NCI-H2196 (cell line): Measurements from ENCODE around the gene TCP1.
"Not testable (repeated sequence)": the region's sequence is repeated elsewhere in the genome, so short reads cannot be mapped to it uniquely, and the experiment has no call there.

ENCODE experiments used
- DNase-seq: peaks from one replicate; lab custom pipeline; 2025; ENCODE audit not compliant: unreplicated experiment; lab: John Stamatoyannopoulos, UW

TCP1 gene

DNA sequence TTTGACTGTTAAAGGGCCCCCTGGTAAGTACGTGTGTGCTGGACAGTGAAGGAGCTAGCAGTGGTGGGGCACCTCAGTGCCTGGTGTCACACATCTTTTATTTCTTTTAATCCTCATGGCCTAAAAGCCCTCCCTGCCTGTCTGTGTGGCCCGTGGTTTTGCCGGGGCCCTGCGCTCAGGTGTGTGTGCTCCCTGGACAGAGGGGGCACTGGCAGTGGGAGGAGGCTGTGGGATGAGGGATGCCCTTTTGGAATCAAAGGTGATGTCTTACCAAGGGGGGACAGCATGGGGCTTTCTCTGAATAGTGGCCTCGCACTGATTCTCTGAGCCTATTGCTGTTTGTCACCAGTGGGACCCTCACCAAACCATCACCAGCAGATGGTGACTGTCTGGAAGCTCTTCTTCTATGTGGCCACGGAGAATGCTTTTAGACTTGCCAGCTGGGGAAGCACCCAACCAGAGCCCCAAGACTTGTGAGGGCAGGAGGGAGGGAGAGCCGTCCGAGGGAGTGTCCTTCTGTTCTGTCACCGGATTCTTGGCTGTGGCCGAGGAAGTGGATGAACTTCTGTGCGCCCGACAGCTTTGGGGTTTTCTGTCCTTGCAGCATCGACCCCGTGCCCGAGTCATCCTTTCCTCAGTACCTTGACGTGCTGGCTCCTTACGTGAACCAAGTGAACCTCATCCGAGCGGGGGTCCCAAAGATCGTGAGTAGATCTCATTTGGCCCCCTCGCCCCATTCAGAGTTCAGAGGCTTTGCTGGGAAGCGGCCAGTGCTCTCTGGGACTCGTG is 28.7 kb upstream of the TCP1 start:
- DNase-seq = no peak

DNA sequence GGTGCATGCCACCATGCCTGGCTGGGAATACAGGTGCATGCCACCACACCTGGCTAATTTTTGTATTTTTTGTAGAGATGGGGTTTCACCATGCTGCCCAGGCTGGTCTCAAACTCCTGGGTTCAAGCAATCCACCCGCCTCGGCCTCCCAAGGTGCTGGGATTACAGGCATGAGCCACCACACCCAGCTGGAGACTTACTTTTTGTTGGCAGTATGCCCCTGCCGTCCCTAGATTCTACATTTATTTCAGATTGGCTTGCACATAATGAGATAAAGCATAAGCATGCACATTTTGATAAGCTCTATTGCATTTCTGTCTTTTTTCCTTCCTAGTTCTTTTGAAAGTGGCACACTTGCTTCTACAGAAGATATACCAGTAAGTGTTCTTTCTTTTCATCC is 27.4 kb upstream of the TCP1 start:
- not testable (repeated sequence) for DNase-seq

DNA sequence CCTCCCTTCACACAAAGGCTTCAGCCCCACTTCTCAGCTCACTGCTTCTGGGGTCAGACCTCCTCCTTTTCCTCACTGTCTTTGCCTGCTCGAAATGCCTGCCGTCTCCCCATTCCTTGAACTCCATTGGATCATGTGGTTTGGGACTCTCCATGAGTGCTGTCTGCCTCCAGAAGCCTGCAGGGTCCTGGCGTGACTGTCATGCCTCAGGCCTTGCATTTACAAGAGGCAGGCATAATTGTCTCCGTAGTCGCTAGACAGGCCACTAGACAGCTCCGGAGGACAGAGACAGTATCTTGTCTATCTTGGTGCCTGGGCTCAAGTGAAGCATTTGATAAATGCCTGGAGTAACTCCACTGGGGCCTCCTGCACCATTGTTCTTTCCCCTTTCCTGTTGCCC is 26.0 kb upstream of the TCP1 start:
- DNase-seq = no peak

DNA sequence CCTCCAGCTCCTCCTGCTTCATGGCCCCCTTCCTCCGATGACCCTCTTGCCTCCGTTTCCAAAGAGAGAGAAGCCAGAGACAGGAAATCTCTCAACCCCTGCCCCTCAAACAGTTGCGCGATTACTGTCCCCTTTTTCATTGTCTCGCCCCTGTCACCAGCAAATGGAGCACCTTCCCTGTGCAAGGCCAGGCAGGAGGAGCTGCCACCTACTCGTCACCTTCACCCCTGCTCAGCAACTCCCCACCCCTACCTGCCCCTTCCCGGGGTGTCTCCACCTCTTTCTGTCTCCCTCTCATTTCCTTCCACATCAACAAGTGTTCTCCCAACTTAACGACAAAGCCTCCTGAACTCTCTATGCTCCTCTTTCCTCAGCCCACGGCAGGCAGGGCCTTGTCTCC is 24.4 kb upstream of the TCP1 start:
- no peak for DNase-seq

DNA sequence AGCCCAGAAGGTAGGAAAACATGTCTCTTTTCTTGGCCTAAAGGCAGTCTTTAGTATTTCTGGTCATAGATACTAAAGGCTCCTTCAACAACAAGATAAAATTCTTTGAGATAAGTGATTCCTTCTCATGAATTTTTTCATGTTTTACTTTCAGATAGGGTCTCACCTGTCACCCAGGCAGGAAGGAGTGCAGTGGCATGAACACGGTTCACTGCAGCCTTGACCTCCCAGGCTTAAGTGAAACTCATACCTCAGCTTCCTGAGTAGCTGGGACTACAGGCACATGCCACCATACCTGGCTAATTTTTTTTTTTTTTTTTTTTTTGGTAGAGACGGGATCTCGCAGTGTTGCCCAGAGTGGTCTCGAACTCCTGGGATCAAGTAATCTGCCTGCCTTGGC is 19.7 kb upstream of the TCP1 start:
- DNase-seq = no peak

DNA sequence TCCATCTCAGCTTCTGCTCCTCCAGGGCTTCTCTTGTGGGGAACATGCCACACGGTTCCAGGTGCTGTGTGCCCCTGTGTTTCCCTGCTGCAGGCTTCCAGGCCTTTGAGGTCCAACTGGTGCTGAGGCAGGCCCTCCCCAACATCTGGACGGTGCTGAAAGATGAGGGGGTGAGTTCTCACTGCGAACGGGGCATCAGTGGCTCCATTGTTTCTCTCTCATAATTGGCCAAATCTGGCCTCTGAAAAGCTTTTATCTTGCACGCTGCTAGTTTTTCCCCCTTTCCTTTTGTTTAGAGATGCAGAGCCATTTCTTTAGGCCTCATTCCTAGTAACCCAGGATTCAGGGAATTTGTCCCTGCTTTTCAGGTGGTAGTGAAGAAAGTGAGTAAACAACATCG is 19.2 kb upstream of the TCP1 start:
- DNase-seq = no peak

DNA sequence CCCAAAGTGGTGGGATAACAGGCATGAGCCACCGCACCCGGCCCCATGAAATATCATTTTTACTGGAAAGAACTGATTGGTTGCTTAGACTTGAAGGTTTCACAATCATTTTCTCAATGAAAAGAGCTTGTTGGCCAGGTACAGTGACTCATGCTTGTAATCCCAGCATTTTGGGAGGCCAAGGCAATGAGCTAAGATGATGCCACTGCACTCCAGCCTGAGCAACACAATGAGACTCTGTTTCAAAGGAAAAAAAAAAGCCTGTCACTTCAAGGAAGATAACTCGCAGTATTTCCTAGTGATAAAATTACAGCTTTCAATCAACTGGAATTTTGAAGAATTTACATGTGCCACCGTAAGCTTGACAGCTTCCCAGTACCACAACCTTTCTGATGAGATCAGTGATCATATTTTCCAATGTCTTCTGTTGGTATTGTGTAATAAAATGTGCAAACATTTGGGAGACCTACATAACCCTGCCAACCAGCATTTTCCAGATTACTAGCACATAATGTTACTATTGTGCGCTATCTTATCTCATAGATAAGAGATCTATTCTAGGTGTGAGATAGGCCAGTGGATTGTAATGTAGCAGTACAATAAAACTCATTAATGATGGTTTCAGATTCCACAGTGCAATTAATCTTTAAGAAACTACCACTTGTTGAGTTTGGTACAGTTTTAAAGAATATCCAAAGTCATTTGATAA is 17.9 kb upstream of the TCP1 start:
- DNase-seq = no peak

DNA sequence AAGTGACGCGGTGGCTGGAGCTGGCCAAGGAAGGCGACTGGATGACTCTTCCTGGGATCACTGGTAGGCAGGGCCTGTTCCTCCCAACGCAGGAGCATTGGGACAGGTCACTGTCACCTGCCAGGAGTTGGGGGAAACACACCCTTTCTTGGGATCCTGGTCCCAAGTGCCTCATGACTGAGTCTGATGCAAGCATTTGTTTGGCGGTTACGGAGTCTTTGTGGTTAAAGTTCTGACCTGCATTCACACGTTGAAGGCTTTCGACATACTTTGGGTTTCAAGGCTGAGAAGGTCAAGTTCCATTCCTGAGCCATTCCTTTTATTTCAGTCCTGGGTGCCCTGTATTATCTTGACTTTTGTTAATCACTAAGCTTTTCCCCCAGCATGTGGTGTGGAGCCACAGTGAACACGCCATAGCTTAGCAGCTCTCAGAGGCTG is 16.6 kb upstream of the TCP1 start:
- DNase-seq = no peak

DNA sequence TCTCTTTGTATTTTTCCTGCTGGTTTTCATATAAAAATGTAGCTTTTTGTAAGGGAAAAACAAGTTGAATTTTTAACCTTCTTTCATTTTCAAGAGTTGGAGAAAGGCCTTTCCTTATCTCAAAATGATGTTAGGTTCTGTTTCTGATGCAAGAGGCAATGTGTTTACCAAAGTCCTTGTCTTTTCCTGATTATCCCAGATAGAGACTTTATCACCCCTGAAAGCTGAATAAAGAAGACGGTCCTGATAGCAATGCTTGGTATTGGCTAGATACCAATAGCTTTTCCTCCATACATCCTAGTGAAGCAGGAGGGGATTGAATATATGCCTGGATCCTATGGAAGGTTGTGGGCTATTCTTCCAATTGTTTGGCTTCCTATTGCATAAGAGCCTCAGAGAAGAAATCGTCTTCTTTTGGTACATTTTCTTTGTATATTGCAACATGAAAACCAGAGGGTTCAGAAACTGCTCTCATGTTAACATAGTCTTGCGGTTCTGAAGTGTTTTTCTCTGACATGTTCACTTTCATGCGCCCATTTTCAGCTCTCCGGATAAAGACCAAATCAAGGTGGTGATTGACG is 16.1 kb upstream of the TCP1 start:
- DNase-seq = no peak

DNA sequence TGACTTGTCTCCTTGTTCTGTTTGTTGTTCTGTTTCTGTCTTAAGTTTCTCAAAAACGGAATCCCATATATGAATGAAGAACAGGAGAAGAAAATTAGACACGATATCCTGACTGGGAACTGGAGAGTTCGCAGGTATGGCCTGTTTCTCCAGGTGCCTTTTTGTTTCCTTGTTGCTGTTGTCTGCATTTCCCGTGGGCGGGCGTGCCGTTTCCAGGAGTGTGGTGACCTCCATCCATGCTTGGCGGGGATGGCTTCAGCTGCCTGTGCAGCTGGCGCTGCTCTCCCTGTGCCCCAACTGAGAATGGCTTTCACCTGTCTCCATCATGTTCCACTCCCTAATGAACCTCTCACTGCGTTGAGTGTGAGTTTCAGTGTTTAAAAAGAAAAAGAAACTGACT is 15.1 kb upstream of the TCP1 start:
- DNase-seq = no peak

DNA sequence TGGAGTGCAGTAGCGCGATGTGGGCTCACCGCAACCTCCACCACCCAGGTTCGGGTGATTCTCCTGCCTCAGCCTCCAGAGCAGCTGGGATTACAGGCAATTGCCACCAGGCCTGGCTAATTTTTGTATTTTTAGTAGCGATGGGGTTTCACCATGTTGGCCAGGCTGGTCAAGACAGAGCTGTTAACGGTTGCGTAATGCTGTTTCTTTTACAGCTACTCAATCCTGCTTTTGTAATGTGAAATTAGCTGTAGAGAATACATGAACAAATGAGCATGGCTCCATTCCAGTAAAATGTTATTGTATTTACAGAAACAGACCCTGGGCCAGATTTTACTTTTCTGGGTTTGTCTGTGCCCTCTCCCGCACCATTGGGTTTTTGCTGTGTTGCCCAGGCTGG is 12.5 kb upstream of the TCP1 start:
- no peak for DNase-seq

DNA sequence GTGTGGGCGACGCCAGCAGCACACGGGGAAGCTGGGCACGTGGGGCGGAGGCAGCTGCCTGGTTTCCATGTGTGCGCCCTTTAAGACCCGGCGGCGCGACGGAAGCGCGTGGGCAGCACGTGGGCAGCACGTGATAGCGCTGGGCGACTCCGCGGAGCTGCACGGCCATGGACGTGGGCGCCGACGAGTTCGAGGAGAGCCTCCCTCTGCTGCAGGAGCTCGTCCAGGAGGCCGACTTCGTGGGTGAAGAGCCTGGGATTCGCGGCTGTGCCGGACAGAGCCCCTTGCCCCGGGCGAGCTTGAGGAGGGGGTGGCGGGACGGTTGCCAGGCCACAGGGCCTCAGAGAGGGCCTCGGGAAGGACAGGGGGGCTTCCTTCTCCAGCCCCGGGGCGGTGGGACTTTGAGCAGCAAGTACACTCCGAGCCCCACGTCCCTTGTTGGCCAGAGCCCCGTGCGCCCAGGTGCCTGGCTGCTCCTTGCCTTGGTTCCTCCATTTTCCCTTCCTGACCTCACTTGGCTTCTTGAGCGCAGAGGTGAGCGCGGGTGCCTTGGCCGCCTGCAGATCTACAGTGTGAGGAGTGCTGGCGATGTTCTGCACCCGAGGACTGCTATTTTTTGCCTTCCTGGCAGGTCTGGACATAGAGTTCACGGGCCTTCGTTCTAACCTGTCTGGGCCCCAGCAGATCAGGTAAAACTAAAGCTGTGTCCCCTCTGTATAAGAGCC is 10.9 kb upstream of the TCP1 start, which contains the start of gene PNLDC1:
Gene PNLDC1 (plus strand): TSS at position 136 of the 725 bp plus-strand sequence. CDS start 32 bp downstream, at position 168.
- no peak for DNase-seq

DNA sequence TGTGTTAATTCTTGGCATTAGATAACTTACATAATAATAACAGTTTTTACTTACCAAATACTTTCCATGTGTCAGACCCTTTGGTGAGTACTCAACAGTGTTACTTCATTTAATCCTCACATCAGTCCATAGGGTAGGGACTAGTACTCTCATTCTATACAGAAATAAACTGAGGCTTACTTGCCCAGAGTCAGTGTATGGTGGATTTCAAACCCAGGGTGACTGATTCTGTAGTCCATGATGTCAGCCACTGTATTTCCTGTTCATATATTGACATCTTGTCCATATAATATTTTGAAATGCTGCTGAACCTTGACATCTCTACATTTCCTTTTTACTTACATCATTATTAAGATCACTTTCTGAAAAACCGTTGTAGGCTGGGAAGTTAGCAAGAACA is 8.2 kb upstream of the TCP1 start:
- no peak for DNase-seq

DNA sequence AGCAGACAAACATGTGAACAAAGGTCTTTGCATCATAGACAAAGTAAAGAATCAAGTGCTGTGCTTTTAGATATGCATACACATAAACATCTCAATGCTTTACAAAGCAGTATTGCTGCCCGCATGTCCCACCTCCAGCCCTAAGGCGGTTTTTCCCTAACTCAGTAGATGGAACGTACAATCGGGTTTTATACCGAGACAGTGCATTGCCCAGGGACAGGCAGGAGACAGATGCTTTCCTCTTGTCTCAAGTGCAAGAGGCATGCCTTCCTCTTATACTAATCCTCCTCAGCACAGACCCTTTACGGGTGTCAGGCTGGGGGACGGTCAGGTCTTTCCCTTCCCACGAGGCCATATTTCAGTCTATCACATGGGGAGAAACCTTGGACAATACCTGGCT is 5.6 kb upstream of the TCP1 start:
- DNase-seq = not testable (repeated sequence)

DNA sequence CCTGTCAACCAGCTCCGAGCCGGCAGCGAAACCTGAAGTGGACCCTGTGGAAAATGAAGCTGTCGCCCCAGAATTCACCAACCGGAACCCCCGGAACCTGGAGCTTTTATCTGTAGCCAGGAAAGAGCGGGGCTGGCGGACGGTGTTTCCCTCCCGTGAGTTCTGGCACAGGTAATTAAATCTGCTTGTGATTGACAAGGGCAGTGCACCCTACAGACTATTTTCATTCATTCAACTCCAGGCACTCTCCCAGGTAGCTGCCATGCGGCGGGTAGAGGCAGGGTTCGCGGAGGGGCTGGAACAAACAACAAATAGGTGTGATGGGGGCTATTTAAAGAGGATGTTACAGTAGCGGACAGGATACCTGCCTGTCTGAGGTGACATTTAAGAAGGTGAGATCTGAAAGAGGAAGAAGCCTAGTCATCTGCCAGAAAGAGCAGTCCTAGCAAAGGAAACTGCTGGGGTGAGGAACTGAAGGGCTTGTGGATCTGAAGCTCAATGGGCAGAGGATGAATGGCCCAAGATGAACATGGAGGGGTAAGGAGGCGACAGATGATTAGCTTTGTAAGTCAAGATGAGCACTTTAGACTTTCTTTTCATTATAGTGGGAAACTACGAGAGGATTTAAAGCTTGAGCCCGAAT is 1.7 kb upstream of the TCP1 start:
- DNase-seq = no peak

DNA sequence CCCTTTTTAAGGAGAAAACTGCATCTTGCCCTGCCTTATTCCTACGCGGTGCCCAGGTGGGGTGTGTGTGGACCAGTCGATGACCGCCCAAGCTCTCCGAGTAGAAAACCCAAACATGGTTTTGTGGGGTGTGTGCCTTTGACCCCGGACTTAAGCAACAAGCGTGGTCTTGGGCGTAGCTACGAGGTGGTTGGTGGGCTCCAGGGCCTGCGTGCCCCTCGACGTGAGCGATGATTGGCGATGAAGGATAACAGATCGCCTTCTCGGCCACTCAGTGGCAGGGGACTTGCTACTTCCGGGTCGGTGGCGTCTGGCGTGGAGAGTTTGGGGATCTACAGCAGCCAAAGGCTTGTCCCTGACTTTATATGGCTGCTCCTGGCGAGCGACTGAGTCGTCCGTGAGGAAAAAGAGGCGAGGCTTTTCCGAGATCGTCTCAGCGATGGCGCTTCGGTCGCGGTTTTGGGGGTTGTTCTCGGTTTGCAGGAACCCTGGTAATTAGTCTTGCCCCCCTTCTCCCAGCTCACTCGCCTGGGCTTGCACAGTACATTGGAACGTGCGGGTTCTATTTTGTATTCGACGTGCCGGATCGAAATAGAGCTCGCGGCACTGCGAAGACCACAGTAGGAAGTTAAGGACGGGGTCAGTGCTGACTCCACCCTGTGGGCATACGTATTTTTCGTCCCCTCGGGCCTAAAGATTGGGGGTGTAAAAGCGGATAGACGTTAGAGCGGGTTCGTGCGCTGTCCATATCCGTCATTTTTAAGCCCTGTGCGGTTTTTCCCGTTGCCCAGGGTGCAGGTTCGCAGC is 950 bp upstream of the TCP1 start, which contains the start of gene MRPL18:
Gene MRPL18 (plus strand): TSS at position 319 of the 807 bp plus-strand sequence. CDS start 121 bp downstream, at position 440.
- DNase-seq = peak; percentile 73

DNA sequence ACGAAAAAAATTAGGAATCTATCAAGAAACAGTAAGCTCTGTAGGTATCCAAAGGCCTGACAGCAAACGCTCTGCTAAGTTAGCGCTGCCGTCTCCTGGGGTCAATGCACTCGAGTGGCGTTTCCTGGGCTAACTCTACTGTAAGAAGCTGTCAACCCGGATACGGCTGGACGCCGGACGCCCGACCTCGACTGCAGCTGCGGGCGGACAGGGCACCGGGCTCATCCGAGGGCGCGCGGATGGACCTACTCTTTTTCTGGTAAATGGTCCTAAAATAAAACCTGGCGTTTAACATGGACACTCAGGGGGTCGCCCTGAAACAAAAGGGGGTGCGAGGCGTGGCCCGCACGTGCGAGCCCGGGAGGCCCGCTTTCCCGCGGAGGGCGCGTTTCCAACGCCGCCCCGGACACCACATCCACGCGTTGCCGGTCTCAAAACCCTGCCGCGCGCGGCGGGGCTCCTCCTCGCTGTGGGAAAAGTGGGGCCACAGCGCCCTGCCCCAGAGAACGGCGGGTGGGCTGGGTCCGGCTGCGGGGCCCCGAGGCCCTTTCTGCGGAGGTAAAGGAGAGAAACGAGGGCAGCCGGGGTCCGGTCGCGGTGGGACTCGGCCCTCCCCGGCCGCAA is 537 bp downstream of the TCP1 start:
- no peak for DNase-seq

DNA sequence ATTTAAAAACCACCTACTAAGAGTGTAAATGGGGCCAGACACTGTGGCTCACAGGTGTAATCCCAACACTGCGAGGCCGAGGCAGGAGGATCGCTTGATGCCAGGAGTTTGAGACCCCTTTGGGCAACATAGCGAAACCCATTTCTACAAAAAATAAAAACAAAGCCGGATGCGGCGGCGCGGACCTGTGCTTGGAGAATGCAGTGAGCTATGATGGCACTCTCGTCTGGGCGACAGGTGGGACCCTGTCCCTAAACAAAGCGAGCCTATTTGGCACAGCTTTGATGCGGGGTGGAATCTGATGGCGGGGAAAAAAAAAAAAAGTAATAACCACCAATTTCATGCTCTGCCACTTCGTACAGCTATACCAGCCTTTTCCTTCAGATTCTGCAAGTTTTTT is 1.1 kb downstream of the TCP1 start:
- no peak for DNase-seq

DNA sequence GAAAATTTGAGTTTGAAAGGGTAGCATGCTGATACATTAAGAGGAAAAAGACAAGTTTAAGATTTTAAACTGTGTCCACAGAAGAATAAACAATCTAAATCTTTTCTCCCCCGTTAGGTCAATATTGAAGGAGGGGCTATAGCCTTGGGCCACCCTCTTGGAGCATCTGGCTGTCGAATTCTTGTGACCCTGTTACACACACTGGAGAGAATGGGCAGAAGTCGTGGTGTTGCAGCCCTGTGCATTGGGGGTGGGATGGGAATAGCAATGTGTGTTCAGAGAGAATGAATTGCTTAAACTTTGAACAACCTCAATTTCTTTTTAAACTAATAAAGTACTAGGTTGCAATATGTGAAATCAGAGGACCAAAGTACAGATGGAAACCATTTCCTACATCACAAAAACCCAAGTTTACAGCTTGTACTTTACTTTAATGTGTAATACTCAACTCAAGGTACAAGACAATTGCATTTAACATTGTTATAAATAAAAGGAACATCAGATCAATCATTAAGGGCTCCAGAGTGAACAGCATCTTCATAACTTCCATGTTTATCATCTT is 10.8 kb downstream of the TCP1 start:
- no peak for DNase-seq
